ENCODE measurements around the gene ZFAND5. TPM values are rescaled to one million over a fixed set of nuclear protein-coding genes. Genes with fewer than 3 reads are reported as not detected.

The ZFAND5 gene
- total and polyA plus RNA-seq, 2 of the 13 experiments (the other 11 are each of a cell fraction or from before 2014, with no cell fraction given) = 53.4 to 60.2 TPM

DNA sequence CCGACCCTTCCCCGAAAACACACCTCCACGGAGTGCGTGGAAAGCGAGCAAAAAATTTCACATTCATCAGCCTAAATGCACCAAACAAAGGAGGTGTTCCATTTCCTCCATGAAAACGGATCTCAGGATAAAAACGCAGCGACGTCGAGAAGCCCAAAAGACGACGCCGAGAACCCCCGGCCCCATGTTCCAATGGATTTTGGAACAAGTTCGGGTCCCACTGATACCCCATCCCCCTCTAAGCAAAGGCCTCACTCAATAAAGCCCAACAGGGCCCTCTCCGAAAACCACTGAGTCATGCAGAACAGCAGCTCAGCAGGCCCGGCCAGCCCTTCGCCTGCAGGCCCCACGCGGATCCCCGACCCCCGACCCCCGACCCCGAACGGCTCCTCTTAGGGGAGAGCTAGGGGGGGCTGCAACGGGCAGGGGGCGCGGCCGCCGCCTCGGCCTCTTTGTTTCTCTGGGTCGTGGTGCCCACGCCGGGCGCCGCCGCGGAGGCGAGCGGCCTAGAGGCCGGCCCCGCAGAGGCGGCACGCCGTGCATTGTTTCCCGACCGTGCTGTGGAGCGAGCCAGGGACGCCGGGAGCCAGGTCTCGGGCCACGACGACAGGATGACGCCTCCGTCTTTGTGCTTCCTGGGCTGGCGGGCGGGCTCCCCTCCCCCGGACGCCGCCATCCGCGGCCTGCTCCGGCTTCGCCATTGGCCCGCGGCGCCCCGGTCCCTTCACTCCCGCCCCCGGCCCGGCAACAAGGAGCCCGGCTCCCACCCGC, 915 bp downstream of the ZFAND5 start:
- peak overlapping the region; percentile 99 for H3K27ac ChIP-seq (ENCODE audit: extremely low read length, insufficient read depth, low read length)
- no peaks in the 10 kb centered on the region; a peak in 1 of 5 replicates for H3K27me3 ChIP-seq (ENCODE audit: control insufficient read depth in 1 of 2, insufficient read depth in 2 of 2, low read length in 2 of 2)
- H3K4me1 ChIP-seq (ENCODE audit: insufficient read depth, low read length) = peaks cover 62% of the 10 kb centered on the region
- no peak overlapping the region for H2AFZ ChIP-seq (ENCODE audit: low read length)
- peaks cover 9 to 15% of the 10 kb centered on the region in 2 experiments for H3K36me3 ChIP-seq (replicated peaks in 1 of 2; ENCODE audit: control insufficient read depth in 1 of 2, insufficient read depth in 2 of 2, low read length in 2 of 2)
- intact Hi-C loops (cut with micrococcal nuclease; ENCODE audit: unreplicated experiment) (loop anchor here (2.0 to 5.0 kb wide), 2 partner anchors 71 to 452 kb away; partner anchors contain the start of genes ABHD17B and C9orf85), in situ Hi-C loops (cut with HindIII; ENCODE audit: extremely low pct_ligation_motif_present, low pct_unique_long_range_greater_than_20kb) (loop anchor here (10.0 kb wide), 1 partner anchor 471 kb away; no protein-coding TSS in a partner anchor)
- POLR2A ChIA-PET = interaction anchor here (1.0 to 2.0 kb wide), 7 partner anchors 12 to 590 kb away, joined by 5 to 9 read pairs (median 6); partner anchors contain the start of genes ABHD17B and C9orf85
- CTCF ChIA-PET (ENCODE audit: low intra/inter-chr PET ratio, low total read pairs) = no interaction called here
- no peak for FAIRE-seq
- H3K4me2 ChIP-seq (ENCODE audit: low read depth, low read length) = peak overlapping the region; percentile 83
- WGBS (ENCODE audit: low lambda C conversion rate) = under 1% methylated on average over 9 of the region's 73 CpGs
- peak; percentile 50 for ATAC-seq
- no peaks in the 10 kb centered on the region for H3K9me3 ChIP-seq (ENCODE audit: low read length)
- DNase-seq (ENCODE audit: low spot score) = peak; percentile 20
- peak overlapping the region; percentile 81 to 97 (median 95) for H3K4me3 ChIP-seq (replicated peaks in 1 of 3; ENCODE audit: insufficient read depth in 1 of 3, low read depth in 2 of 3, low read length in 3 of 3)
- H3K79me2 ChIP-seq (ENCODE audit: insufficient read depth, low read length) = peaks cover 53% of the 10 kb centered on the region
- H4K20me1 ChIP-seq (ENCODE audit: insufficient read depth, low read length) = peaks cover 36% of the 10 kb centered on the region
- BruUV-seq (replicated peaks) = no TSS peak
- peak overlapping the region; percentile 97 for H3K9ac ChIP-seq (ENCODE audit: insufficient read depth, low read depth, low read length)
- TF ChIP-seq, protein P1, sequence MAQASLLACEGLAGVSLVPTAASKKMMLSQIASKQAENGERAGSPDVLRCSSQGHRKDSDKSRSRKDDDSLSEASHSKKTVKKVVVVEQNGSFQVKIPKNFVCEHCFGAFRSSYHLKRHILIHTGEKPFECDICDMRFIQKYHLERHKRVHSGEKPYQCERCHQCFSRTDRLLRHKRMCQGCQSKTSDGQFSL (CRISPR knock-in tag; IDR thresholded peaks at IDR 0.05) = no peak
- 0 out of 2 replicates have a peak, but pooled peaks have one; percentile 25 for TF ChIP-seq ZNF232 (CRISPR knock-in tag; IDR thresholded peaks at IDR 0.05; ENCODE audit: borderline replicate concordance)
- peak; percentile 36; the same call in 1 of the 2 replicates for TF ChIP-seq KMT2A (CRISPR knock-in tag; IDR thresholded peaks at IDR 0.05)
- 0 out of 2 replicates have a peak, but pooled peaks have one; percentile 5 for TF ChIP-seq ZNF225 (CRISPR knock-in tag; IDR thresholded peaks at IDR 0.05)
- no peak for TF ChIP-seq TBX2 (CRISPR knock-in tag; IDR thresholded peaks at IDR 0.05; ENCODE audit: borderline replicate concordance)
- TF ChIP-seq ZMYM3 (CRISPR knock-in tag; IDR thresholded peaks at IDR 0.05) = no peak
- TF ChIP-seq ZNF460 (CRISPR knock-in tag; IDR thresholded peaks at IDR 0.05; ENCODE audit: borderline replicate concordance) = no peak
- TF ChIP-seq, protein P2, sequence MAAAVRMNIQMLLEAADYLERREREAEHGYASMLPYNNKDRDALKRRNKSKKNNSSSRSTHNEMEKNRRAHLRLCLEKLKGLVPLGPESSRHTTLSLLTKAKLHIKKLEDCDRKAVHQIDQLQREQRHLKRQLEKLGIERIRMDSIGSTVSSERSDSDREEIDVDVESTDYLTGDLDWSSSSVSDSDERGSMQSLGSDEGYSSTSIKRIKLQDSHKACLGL (CRISPR knock-in tag; IDR thresholded peaks at IDR 0.05) = peak; percentile 42; the same call in 1 of the 2 replicates
- TF ChIP-seq KAT8 (CRISPR knock-in tag; IDR thresholded peaks at IDR 0.05) = 0 out of 2 replicates have a peak, but pooled peaks have one; percentile 14
- TF ChIP-seq, protein P3, sequence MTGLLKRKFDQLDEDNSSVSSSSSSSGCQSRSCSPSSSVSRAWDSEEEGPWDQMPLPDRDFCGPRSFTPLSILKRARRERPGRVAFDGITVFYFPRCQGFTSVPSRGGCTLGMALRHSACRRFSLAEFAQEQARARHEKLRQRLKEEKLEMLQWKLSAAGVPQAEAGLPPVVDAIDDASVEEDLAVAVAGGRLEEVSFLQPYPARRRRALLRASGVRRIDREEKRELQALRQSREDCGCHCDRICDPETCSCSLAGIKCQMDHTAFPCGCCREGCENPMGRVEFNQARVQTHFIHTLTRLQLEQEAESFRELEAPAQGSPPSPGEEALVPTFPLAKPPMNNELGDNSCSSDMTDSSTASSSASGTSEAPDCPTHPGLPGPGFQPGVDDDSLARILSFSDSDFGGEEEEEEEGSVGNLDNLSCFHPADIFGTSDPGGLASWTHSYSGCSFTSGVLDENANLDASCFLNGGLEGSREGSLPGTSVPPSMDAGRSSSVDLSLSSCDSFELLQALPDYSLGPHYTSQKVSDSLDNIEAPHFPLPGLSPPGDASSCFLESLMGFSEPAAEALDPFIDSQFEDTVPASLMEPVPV (CRISPR knock-in tag; IDR thresholded peaks at IDR 0.05) = peak; percentile 10; the same call in 1 of the 2 replicates
- TF ChIP-seq, protein P4, sequence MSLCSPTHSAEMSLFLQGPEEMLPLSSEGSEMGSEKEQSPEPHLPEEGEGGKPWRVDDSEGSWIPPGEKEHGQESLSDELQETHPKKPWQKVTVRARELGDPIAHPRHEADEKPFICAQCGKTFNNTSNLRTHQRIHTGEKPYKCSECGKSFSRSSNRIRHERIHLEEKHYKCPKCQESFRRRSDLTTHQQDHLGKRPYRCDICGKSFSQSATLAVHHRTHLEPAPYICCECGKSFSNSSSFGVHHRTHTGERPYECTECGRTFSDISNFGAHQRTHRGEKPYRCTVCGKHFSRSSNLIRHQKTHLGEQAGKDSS (CRISPR knock-in tag; IDR thresholded peaks at IDR 0.05; ENCODE audit: borderline replicate concordance, low read depth) = no peak
- no peak for TF ChIP-seq TGIF2 (CRISPR knock-in tag; IDR thresholded peaks at IDR 0.05)
- TF ChIP-seq ZNF468 (CRISPR knock-in tag; IDR thresholded peaks at IDR 0.05) = no peak
- peak; percentile 32; the same call in 1 of the 2 replicates for TF ChIP-seq SIN3A (IDR thresholded peaks at IDR 0.05; ENCODE audit: borderline replicate concordance, low read depth, low read length)
- TF ChIP-seq ASH2L (IDR thresholded peaks at IDR 0.05; ENCODE audit: insufficient read length, low read depth, low read length) = peak; percentile 11
- 0 out of 2 replicates have a peak, but pooled peaks have one; percentile 7 for TF ChIP-seq HDAC1 (CRISPR knock-in tag; IDR thresholded peaks at IDR 0.05)
- TF ChIP-seq POLR2A (IDR thresholded peaks at IDR 0.05; ENCODE audit: insufficient read depth in 1 of 2, low read depth in 2 of 2, low read length in 2 of 2) = 0 out of 4 replicates have a peak, but pooled peaks of 1 of the 2 experiments have one; percentile 27
- TF ChIP-seq ZNF558 (CRISPR knock-in tag; IDR thresholded peaks at IDR 0.05; ENCODE audit: borderline replicate concordance) = 0 out of 2 replicates have a peak, but pooled peaks have one; percentile 27
- TF ChIP-seq ZNF160 (CRISPR knock-in tag; IDR thresholded peaks at IDR 0.05) = 0 out of 2 replicates have a peak, but pooled peaks have one; percentile 65
- TF ChIP-seq SAP130 (CRISPR knock-in tag; IDR thresholded peaks at IDR 0.05; ENCODE audit: low read depth) = peak; percentile 51; the same call in 1 of the 2 replicates
- peak; percentile 5; the same call in 1 of the 2 replicates for TF ChIP-seq EEA1 (CRISPR knock-in tag; IDR thresholded peaks at IDR 0.05; ENCODE audit: borderline replicate concordance)

Measured in HepG2 (cell line).